OCI-LY3 (cell line): ENCODE data around the gene DLG1.

Experiments
- H2AFZ ChIP-seq: fragments of 200-600, 300-600 bp; shearing (Covaris generic); 2 replicates; pipeline ENCODE4 v1.6.0; 2014; ENCODE audit warnings: antibody characterized with exemption, low read depth, low read length
- H3K27ac ChIP-seq: fragments of 200-600, 300-600 bp; sonication (generic); 2 replicates; pipeline ENCODE4 v1.5.1; 2014; ENCODE audit warnings: mild to moderate bottlenecking, low read length, moderate library complexity, mixed read lengths
- H3K27me3 ChIP-seq: fragments of 200-600, 300-600 bp; sonication (generic); 2 replicates; pipeline ENCODE4 v1.6.1; 2014; ENCODE audit warnings: low read depth, low read length, mixed read lengths
- H3K36me3 ChIP-seq: fragments of 200-600, 300-600 bp; sonication (generic); replicated peaks from 2 replicates; pipeline ENCODE3; 2014; ENCODE audit warnings: low read depth, low read length, mixed read lengths
- H3K4me1 ChIP-seq: fragments of 300-600, 200-600 bp; sonication (generic); 2 replicates; pipeline ENCODE4 v1.6.1; 2014; ENCODE audit warnings: low read length, mixed read lengths
- H3K4me2 ChIP-seq: fragments of 200-600, 300-600 bp; sonication (generic); 2 replicates; pipeline ENCODE4 v1.6.1; 2014; ENCODE audit warnings: low read length, mixed read lengths
- H3K4me3 ChIP-seq: fragments of 300-600, 200-600 bp; sonication (generic); 2 replicates; pipeline ENCODE4 v1.5.1; 2014; ENCODE audit warnings: antibody characterized with exemption, mild to moderate bottlenecking, low read length, moderate library complexity
- H3K79me2 ChIP-seq: fragments of 300-600, 200-600 bp; shearing (Covaris generic); 2 replicates; pipeline ENCODE4 v1.6.1; 2014; ENCODE audit warnings: mild to moderate bottlenecking, low read length, mixed read lengths
- H3K9ac ChIP-seq: fragments of 300-600, 200-600 bp; shearing (Covaris generic); 2 replicates; pipeline ENCODE4 v1.6.0; 2014; ENCODE audit warnings: mild to moderate bottlenecking, low read length, moderate library complexity
- H3K9me3 ChIP-seq: fragments of 200-600, 300-600 bp; shearing (Covaris generic); 2 replicates; pipeline ENCODE4 v1.6.1; 2014; ENCODE audit warnings: low read length, mixed read lengths; ENCODE audit not compliant: insufficient read depth
- H4K20me1 ChIP-seq: fragments of 200-600, 300-600 bp; sonication (generic); 2 replicates; pipeline ENCODE4 v1.6.1; 2016; ENCODE audit warnings: low read length, mixed read lengths; ENCODE audit not compliant: insufficient read depth
- EZH2phosphoT487 ChIP-seq: fragments of 200-600 bp; shearing (Covaris generic); IDR thresholded peaks from 2 replicates; pipeline ENCODE4 v1.6.1; 2018; ENCODE audit warnings: antibody characterized with exemption, mixed run types, low read depth
- TF ChIP-seq, protein P1 (sequence below): fragments of 200-600, 300-600 bp; sonication (generic); IDR thresholded peaks from 2 replicates; pipeline ENCODE4 v1.5.1; 2014; ENCODE audit warnings: antibody characterized with exemption, low read length, low read depth

Gene DLG1

DNA sequence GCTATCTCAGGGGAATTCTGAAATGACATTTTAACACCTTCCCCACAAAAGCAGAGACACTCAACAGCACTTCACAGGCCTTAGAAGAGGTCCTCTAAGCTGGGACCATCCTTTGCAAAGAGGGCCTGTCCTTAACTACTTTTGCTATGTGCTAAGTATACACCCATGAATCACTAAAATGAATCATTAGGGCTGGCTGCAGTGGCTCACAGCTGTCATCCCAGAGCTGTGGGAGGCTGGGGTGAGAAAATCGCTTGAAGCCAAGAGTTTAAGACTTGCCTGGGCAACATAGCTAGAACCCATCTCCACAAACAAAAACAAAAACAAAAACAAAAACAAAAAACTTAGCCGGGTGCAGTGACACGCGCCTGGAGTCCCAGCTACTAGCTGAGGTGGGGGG, 214.9 kb downstream of the DLG1 start:
- Histone ChIP-seq H3K4me1 (peaks cover 12% of the 10 kb centered on the region), H3K27ac (no peak overlapping the region), H3K4me3 (no peak overlapping the region), H3K79me2 (no peaks in the 10 kb centered on the region), H3K9me3 (no peaks in the 10 kb centered on the region), H4K20me1 (no peaks in the 10 kb centered on the region), H3K27me3 (no peaks in the 10 kb centered on the region), H3K36me3 (no peaks in the 10 kb centered on the region), H3K9ac (no peak overlapping the region), H2AFZ (no peak overlapping the region), H3K4me2 (no peak overlapping the region)
- TF ChIP-seq, protein P1, sequence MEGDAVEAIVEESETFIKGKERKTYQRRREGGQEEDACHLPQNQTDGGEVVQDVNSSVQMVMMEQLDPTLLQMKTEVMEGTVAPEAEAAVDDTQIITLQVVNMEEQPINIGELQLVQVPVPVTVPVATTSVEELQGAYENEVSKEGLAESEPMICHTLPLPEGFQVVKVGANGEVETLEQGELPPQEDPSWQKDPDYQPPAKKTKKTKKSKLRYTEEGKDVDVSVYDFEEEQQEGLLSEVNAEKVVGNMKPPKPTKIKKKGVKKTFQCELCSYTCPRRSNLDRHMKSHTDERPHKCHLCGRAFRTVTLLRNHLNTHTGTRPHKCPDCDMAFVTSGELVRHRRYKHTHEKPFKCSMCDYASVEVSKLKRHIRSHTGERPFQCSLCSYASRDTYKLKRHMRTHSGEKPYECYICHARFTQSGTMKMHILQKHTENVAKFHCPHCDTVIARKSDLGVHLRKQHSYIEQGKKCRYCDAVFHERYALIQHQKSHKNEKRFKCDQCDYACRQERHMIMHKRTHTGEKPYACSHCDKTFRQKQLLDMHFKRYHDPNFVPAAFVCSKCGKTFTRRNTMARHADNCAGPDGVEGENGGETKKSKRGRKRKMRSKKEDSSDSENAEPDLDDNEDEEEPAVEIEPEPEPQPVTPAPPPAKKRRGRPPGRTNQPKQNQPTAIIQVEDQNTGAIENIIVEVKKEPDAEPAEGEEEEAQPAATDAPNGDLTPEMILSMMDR = no peak
- no peak for TF ChIP-seq EZH2phosphoT487

- Histone ChIP-seq H3K27ac (no peak overlapping the region), H3K4me2 (no peak overlapping the region), H3K79me2 (no peaks in the 10 kb centered on the region), H3K27me3 (no peaks in the 10 kb centered on the region), H3K36me3 (no peaks in the 10 kb centered on the region), H4K20me1 (no peaks in the 10 kb centered on the region), H3K9ac (no peak overlapping the region), H3K4me3 (no peak overlapping the region), H3K4me1 (peaks cover 7% of the 10 kb centered on the region), H3K9me3 (no peaks in the 10 kb centered on the region), H2AFZ (no peak overlapping the region)
- no peak for TF ChIP-seq EZH2phosphoT487
- TF ChIP-seq, protein P1 = no peak
Observed at GRCh38 chr3:197082871-197083270, 215.5 kb downstream of the DLG1 start.

DNA sequence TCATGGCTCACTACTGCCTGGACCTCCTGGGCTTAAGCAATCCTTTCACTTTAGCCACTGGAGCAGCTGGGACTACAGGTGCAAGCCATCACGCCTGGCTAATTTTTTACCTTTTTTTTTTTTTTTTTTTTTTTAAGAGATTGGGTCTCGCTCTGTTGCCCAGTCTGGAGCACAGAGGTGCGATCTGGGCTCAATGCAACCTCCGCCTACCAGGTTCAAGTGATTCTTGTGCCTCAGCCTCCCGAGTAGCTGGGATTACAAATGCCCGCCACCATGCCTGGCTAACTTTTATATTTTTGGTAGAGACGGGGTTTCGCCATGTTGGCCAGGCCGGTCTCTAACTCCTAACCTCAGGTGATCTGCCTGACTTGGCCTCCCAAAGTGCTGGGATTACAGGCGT, 218.1 kb downstream of the DLG1 start:
- Histone ChIP-seq H4K20me1 (no peaks in the 10 kb centered on the region), H3K27me3 (no peaks in the 10 kb centered on the region), H3K79me2 (no peaks in the 10 kb centered on the region), H3K9ac (no peak overlapping the region), H3K27ac (no peak overlapping the region), H3K4me2 (no peak overlapping the region), H3K4me1 (peaks cover 3% of the 10 kb centered on the region), H3K9me3 (no peaks in the 10 kb centered on the region), H3K4me3 (no peak overlapping the region), H2AFZ (no peak overlapping the region), H3K36me3 (peaks cover 4% of the 10 kb centered on the region)
- TF ChIP-seq, protein P1 = no peak
- TF ChIP-seq EZH2phosphoT487 = no peak

DNA sequence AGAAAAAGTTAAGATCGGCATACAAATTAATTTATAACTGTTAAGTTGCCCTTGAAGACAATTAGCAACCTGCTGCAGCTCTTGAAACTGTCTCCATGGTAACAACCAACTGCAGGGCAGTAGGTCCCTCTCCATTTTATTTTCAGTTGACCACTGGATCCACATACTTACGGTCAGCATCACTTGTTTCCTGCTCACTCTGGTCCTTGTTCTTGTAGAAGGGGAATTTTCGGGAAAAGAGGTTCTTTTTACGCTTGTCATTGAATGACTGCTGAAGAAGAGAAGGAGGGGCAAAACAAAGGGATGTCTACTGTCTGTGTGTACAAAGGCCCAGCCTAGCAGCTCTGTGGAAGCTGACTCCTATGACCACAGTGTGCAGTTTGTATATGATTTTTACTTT, 222.0 kb downstream of the DLG1 start:
- peaks cover 7% of the 10 kb centered on the region for H3K36me3 ChIP-seq
- no peak for TF ChIP-seq EZH2phosphoT487
- TF ChIP-seq, protein P1 = no peak

More for the DNA sequence above, 222.0 kb downstream of the DLG1 start:
- Histone ChIP-seq H2AFZ (no peak overlapping the region), H3K4me2 (no peak overlapping the region), H3K9me3 (no peaks in the 10 kb centered on the region), H3K4me3 (no peak overlapping the region), H3K4me1 (no peaks in the 10 kb centered on the region), H3K79me2 (no peaks in the 10 kb centered on the region), H3K9ac (no peak overlapping the region), H3K27ac (no peak overlapping the region), H3K27me3 (no peaks in the 10 kb centered on the region), H4K20me1 (no peaks in the 10 kb centered on the region)
